Liver (tissue), 9 donors: ENCODE measurements around the gene PLCB1. TPM values are rescaled to one million over a fixed set of nuclear protein-coding genes. Genes with fewer than 3 reads are reported as not detected.

ENCODE experiments used
- DNase-seq: peaks from one replicate; pipeline ENCODE4 v3.0.0-alpha.2; 2017; ENCODE audit warnings: low spot score
- H3K27ac ChIP-seq, 2 donors: one replicate each; pipeline ENCODE4 v1.7.0; 2013; ENCODE audit warnings: inconsistent platforms in 2 of 2, low read length in 2 of 2, control low read depth in 1 of 2, low read depth in 1 of 2, mild to moderate bottlenecking in 1 of 2
- H3K27me3 ChIP-seq, 4 donors: one replicate each; pipeline versions ENCODE4 v1.6.1 to v1.7.0; 2013; ENCODE audit warnings: low read length in 3 of 4, inconsistent platforms in 1 of 4, mild to moderate bottlenecking in 1 of 4, moderate library complexity in 1 of 4; ENCODE audit not compliant: control insufficient read depth in 4 of 4, insufficient read depth in 4 of 4
- H3K36me3 ChIP-seq, 4 donors: one replicate each; pipeline versions ENCODE4 v1.6.1 to v1.7.0; 2013; ENCODE audit warnings: low read length in 3 of 4, mild to moderate bottlenecking in 3 of 4, low read depth in 1 of 4, moderate library complexity in 1 of 4; ENCODE audit not compliant: control insufficient read depth in 4 of 4, insufficient read depth in 3 of 4
- H3K4me1 ChIP-seq, 4 donors: one replicate each; pipeline versions ENCODE4 v1.6.1 to v1.7.0; 2013; ENCODE audit warnings: low read length in 3 of 4, mild to moderate bottlenecking in 3 of 4, moderate library complexity in 1 of 4; ENCODE audit not compliant: control insufficient read depth in 4 of 4, insufficient read depth in 4 of 4
- H3K4me3 ChIP-seq, 3 donors: one replicate each; pipeline versions ENCODE4 v1.6.1 to v1.7.0; 2013; ENCODE audit warnings: low read length in 3 of 3, control low read depth in 1 of 3, low read depth in 1 of 3, mild to moderate bottlenecking in 1 of 3
- H3K9ac ChIP-seq, 2 donors: one replicate each; pipeline ENCODE4 v1.7.0; 2013; ENCODE audit warnings: low read length in 2 of 2, mild to moderate bottlenecking in 2 of 2, moderate library complexity in 2 of 2, control low read depth in 1 of 2, low read depth in 1 of 2
- H3K9me3 ChIP-seq, 4 donors: one replicate each; pipeline versions ENCODE4 v1.6.1 to v1.7.0; 2013; ENCODE audit warnings: low read length in 3 of 4; ENCODE audit not compliant: control insufficient read depth in 4 of 4
- ATF3 ChIP-seq: IDR thresholded peaks from 2 replicates; pipeline ENCODE4 v1.6.1; 2016; ENCODE audit warnings: antibody characterized with exemption
- CTCF ChIP-seq: fragments of 150-350 bp; IDR thresholded peaks from 2 replicates; pipeline ENCODE4 v1.5.1; 2017; ENCODE audit warnings: improper control_type of control experiment, low read depth, low read length; ENCODE audit not compliant: missing input control
- EGR1 ChIP-seq, 2 donors: IDR thresholded peaks; 2 replicates each; pipeline ENCODE4 v1.6.1; 2016 to 2018; ENCODE audit warnings: antibody characterized with exemption in 2 of 2, low read depth in 2 of 2
- FOXA1 ChIP-seq: IDR thresholded peaks from 2 replicates; pipeline ENCODE4 v1.6.1; 2016; ENCODE audit warnings: antibody characterized with exemption
- FOXA2 ChIP-seq: IDR thresholded peaks from 2 replicates; pipeline ENCODE4 v1.6.1; 2016; ENCODE audit warnings: antibody characterized with exemption
- GABPA ChIP-seq, 2 donors: IDR thresholded peaks in 1 of 2; conservative IDR thresholded peaks in 1 of 2; 2 replicates each; pipeline ENCODE4 v1.6.1; 2016; ENCODE audit warnings: antibody characterized with exemption in 2 of 2, mild to moderate bottlenecking in 1 of 2, moderate library complexity in 1 of 2
- HNF4A ChIP-seq, 2 donors: conservative IDR thresholded peaks; 2 replicates each; pipeline ENCODE4 v1.6.1; 2016; ENCODE audit warnings: antibody characterized with exemption in 2 of 2, mild to moderate bottlenecking in 2 of 2
- HNF4G ChIP-seq: IDR thresholded peaks from 2 replicates; pipeline ENCODE4 v1.6.1; 2016; ENCODE audit warnings: antibody characterized with exemption
- JUND ChIP-seq, 2 donors: IDR thresholded peaks; 2 replicates each; pipeline ENCODE4 v1.6.1; 2016; ENCODE audit warnings: antibody characterized with exemption in 2 of 2
- MAX ChIP-seq: IDR thresholded peaks from 2 replicates; pipeline ENCODE4 v1.6.1; 2016; ENCODE audit warnings: antibody characterized with exemption
- NR2F2 ChIP-seq: IDR thresholded peaks from 2 replicates; pipeline ENCODE4 v1.6.1; 2016; ENCODE audit warnings: antibody characterized with exemption
- RAD21 ChIP-seq, 2 donors: IDR thresholded peaks; 2 replicates each; pipeline ENCODE4 v1.6.1; 2016; ENCODE audit warnings: antibody characterized with exemption in 2 of 2, mild to moderate bottlenecking in 2 of 2
- RXRA ChIP-seq, 2 donors: IDR thresholded peaks; 2 replicates each; pipeline ENCODE4 v1.6.1; 2017 to 2018; ENCODE audit warnings: antibody characterized with exemption in 2 of 2, mild to moderate bottlenecking in 1 of 2
- SP1 ChIP-seq: IDR thresholded peaks from 2 replicates; pipeline ENCODE4 v1.6.1; 2018; ENCODE audit warnings: antibody characterized with exemption, mild to moderate bottlenecking
- TAF1 ChIP-seq: conservative IDR thresholded peaks from 2 replicates; pipeline ENCODE4 v1.6.1; 2016; ENCODE audit warnings: antibody characterized with exemption, mild to moderate bottlenecking
- YY1 ChIP-seq: IDR thresholded peaks from 2 replicates; pipeline ENCODE4 v1.6.1; 2016; ENCODE audit warnings: antibody characterized with exemption, mild to moderate bottlenecking
- WGBS: extraction: QIAGEN DNeasy Blood & Tissue Kit; methylation state at CpG from one replicate; pipeline ENCODE4 v1.1.7; 2013; 5-methylcytosine and 5-hydroxymethylcytosine counted together
- polyA plus RNA-seq, 2 donors: library from polyadenylated mRNA; stranded (reverse) in 1 of 2; unstranded in 1 of 2; fragments of 200-250 nt in 1 of 2; fragments of >200 nt in 1 of 2; fragmentation: Nextera tagmentation in 1 of 2; extraction: Ambion mirVana in 1 of 2; gene quantifications; one replicate each; pipeline versions ENCODE4 v1.2.1 to v1.2.3, GENCODE V29; 2013 to 2015
- total RNA-seq, 2 donors: library from RNA; depleted of rRNA; stranded (reverse); fragments of >200 nt; gene quantifications; one replicate each; pipeline ENCODE4 v1.2.3, GENCODE V29; 2014
- TF ChIP-seq, protein P1 (sequence below): IDR thresholded peaks from 2 replicates; pipeline ENCODE4 v1.6.1; 2016; ENCODE audit warnings: antibody characterized with exemption
- TF ChIP-seq, protein P2 (sequence below): IDR thresholded peaks from 2 replicates; pipeline ENCODE4 v1.6.1; 2016; ENCODE audit warnings: antibody characterized with exemption, mild to moderate bottlenecking
- donor health status: healthy.
- donor health status: healthy.
- donor health status: healthy.
- donor health status: healthy.
- donor health status: healthy.

PLCB1 gene
- total and polyA plus RNA-seq, 4 donors = 3.7 to 13.5 (median 5.9) TPM

DNA sequence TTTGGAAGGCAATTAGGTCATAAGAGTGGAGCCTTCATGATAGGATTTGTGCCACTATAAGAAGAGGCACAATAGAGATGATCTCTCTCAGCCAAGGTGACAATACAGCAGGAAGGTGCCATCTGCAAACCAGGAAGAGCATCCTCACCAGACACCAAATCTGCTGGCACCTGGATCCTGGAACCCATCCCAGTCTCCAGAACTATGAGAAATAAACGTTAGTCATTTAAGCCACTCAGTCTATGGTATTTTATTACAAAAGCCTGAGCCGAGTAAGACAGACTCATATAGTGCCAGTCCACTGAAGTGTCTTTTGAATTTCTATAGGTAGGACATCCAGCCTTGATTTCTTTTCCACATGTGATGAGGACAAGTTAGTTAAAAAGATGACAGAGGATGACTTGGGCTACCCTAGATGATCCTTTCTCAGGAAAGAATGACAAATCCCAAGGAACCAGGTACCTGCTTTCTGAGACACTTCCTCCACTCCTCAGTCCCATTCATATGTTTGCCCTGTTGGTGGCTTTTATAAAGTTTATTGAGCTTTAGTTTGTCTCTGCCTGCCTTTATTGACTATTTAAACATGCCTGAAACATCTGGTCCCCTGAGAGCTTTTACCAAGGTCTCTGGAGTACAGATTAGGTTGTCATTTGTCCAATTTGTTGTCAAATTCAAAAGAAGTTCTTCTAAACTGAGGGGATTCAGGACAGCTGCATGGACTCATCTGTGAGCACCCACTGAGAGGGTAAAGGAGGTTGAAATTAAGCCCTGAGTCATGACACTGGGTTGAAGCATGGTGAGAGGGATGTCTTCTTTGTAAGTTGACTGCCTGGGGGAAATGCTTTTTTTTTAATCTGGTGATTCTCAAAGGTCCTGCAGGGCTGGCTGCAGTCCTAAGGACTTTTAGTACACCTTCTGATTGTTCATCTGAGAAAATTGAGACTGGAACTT is 771.9 kb downstream of the PLCB1 start:
- H3K27ac ChIP-seq = no peak overlapping the region
- no peaks in the 10 kb centered on the region for H3K36me3 ChIP-seq
- H3K4me1 ChIP-seq = no peaks in the 10 kb centered on the region
- WGBS = 73% methylated on average over 2 of the region's 2 CpGs
- no peak overlapping the region for H3K4me3 ChIP-seq
- no peak overlapping the region for H3K9ac ChIP-seq
- H3K9me3 ChIP-seq = no peaks in the 10 kb centered on the region
- TF ChIP-seq FOXA1 (no peak), TAF1 (no peak), ATF3 (no peak), RXRA (IDR thresholded peaks at IDR 0.05) (no peak)
- TF ChIP-seq, protein P1, sequence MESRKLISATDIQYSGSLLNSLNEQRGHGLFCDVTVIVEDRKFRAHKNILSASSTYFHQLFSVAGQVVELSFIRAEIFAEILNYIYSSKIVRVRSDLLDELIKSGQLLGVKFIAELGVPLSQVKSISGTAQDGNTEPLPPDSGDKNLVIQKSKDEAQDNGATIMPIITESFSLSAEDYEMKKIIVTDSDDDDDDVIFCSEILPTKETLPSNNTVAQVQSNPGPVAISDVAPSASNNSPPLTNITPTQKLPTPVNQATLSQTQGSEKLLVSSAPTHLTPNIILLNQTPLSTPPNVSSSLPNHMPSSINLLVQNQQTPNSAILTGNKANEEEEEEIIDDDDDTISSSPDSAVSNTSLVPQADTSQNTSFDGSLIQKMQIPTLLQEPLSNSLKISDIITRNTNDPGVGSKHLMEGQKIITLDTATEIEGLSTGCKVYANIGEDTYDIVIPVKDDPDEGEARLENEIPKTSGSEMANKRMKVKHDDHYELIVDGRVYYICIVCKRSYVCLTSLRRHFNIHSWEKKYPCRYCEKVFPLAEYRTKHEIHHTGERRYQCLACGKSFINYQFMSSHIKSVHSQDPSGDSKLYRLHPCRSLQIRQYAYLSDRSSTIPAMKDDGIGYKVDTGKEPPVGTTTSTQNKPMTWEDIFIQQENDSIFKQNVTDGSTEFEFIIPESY = no peak
- TF ChIP-seq, protein P2, sequence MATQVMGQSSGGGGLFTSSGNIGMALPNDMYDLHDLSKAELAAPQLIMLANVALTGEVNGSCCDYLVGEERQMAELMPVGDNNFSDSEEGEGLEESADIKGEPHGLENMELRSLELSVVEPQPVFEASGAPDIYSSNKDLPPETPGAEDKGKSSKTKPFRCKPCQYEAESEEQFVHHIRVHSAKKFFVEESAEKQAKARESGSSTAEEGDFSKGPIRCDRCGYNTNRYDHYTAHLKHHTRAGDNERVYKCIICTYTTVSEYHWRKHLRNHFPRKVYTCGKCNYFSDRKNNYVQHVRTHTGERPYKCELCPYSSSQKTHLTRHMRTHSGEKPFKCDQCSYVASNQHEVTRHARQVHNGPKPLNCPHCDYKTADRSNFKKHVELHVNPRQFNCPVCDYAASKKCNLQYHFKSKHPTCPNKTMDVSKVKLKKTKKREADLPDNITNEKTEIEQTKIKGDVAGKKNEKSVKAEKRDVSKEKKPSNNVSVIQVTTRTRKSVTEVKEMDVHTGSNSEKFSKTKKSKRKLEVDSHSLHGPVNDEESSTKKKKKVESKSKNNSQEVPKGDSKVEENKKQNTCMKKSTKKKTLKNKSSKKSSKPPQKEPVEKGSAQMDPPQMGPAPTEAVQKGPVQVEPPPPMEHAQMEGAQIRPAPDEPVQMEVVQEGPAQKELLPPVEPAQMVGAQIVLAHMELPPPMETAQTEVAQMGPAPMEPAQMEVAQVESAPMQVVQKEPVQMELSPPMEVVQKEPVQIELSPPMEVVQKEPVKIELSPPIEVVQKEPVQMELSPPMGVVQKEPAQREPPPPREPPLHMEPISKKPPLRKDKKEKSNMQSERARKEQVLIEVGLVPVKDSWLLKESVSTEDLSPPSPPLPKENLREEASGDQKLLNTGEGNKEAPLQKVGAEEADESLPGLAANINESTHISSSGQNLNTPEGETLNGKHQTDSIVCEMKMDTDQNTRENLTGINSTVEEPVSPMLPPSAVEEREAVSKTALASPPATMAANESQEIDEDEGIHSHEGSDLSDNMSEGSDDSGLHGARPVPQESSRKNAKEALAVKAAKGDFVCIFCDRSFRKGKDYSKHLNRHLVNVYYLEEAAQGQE = no peak
- peaks cover 0 to 2% (median 0%) of the 10 kb centered on the region in 4 donors for H3K27me3 ChIP-seq
- DNase-seq = no peak

DNA sequence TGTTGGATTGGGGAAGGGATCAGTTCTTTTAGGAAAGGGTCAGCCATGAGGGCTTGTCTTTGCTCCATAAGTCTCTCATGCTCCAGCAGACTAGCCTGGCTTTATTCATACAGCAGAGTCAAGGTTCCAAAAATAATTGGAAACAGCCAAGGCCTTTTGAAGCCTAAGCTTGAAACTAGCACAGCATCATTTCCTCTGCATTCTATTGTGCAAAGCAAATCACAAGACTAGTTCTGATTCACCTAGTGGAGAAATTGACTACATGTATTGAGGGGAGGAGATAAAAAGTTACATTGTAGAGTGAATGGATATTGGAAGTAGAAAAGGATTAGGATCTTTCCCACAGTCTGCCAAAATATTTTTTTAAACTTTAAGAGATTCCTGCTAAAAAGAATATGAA is 777.5 kb downstream of the PLCB1 start:
- no peaks in the 10 kb centered on the region for H3K4me1 ChIP-seq
- DNase-seq = no peak
- no peaks in the 10 kb centered on the region for H3K36me3 ChIP-seq
- no peak overlapping the region for H3K4me3 ChIP-seq
- H3K9ac ChIP-seq = no peak overlapping the region
- TF ChIP-seq MAX (no peak), HNF4A (conservative IDR thresholded peaks at IDR 0.05) (no peak), YY1 (no peak), RXRA (IDR thresholded peaks at IDR 0.05) (no peak), JUND (IDR thresholded peaks at IDR 0.05) (no peak), TAF1 (no peak), SP1 (no peak), FOXA2 (no peak), CTCF (no peak), RAD21 (IDR thresholded peaks at IDR 0.05) (no peak), GABPA (IDR thresholded peaks at IDR 0.05 in 1 of 2, conservative IDR thresholded peaks at IDR 0.05 in 1 of 2) (no peak), FOXA1 (no peak), HNF4G (no peak), ATF3 (no peak), EGR1 (IDR thresholded peaks at IDR 0.05; ENCODE audit: low read depth in 2 of 2) (no peak), NR2F2 (no peak)
- TF ChIP-seq, protein P2 = no peak
- peaks cover 0 to 1% (median 0%) of the 10 kb centered on the region in 4 donors for H3K9me3 ChIP-seq
- no peak overlapping the region for H3K27ac ChIP-seq
- no peaks in the 10 kb centered on the region for H3K27me3 ChIP-seq
